Amniotic stem cell (primary cell): ENCODE data around the gene PNPLA1.
A peak's percentile ranks its signal among the peaks of the same experiment; 100 is the strongest.
"Not testable (repeated sequence)": the region's sequence is repeated elsewhere in the genome, so short reads cannot be mapped to it uniquely, and the experiment has no call there.

Experiments used
- DNase-seq: peaks from one replicate; lab custom pipeline; 2025; lab: John Stamatoyannopoulos, UW

The PNPLA1 gene

DNA sequence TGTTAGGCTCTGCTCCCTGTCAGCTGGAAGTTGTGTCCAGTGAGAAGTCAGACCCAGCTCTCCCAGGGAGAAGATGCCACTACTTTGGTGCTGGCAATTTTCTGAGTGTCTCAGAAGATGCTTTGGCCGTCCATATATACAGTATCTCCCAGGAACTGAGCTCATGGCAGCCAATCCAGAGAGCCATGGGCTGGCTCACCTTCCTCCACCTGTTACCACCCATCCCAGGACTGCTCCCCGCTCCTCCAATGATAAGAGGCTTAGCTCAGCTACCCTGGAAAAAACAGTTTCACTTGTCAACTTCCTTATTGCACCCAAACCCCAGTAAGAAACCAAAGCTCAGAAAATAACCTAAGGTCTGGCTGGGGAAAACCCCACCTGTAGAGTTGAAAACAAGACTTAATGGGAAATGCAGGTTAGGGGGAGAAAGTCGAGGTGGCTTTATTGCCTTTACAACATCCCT lies 67.0 kb downstream of the PNPLA1 start, which contains the start of gene BNIP5:
Gene BNIP5, minus strand, starts transcription at position 110 of the 463 bp plus-strand sequence. CDS start 6,198 bp downstream, outside the sequence.
- DNase-seq: no peak

DNA sequence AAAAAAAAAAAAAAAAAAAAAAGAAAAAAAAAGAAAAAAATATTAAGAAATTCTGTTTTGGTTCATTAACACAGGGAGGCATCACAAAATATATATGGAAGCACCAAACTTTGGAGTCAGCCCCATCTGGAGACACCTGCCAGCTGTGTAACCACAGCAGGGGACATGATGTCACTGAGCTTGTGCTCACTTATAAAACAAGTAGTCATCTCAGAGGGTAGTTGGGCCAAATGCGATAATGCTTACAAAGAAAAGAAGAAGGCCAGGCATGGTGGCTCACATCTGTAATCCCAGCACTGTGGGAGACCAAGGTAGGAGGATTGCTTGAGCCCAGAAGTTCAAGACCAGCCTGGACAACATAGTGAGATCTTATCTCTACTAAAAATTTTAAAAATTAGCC lies 68.0 kb downstream of the PNPLA1 start:
- DNase-seq: no peak

DNA sequence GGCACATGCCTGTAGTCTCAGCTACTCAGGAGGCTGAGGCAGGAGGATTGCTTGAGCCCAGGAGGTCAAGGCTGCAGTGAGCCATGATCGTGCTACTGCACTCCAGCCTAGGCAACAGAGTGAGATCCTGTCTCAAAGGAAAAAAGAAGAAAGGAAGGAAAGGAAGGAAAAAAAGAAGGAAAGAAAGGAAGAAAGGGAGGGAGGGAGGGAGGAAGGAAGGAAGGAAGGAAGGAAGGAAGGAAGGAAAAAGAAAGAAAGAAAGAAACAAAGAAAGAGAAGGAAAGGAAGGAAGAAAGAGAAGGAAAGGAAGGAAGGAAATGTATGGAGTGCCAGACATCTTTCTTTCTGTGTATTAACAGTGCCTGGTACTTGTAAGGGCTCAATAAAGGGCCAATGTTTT lies 68.4 kb downstream of the PNPLA1 start:
- DNase-seq: not testable (repeated sequence)

DNA sequence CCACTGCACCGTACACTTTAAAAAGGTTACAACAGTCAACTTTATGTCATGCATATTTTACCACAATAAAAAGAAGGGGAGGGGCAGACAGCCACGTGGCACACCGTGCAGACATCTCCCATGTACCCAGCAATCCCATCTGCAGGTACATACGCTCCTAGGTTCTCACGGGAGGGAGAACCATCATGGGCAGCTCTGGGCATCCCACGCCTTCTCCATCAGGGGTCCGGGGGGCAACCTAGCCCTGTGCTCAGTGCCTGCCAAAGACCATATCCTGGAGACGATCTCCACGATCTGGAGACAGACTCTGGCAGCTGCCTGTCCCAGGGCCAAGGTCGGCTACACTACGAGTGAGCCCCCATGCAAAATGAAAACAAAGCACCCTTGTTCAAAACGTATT lies 69.3 kb downstream of the PNPLA1 start:
- DNase-seq: no peak

DNA sequence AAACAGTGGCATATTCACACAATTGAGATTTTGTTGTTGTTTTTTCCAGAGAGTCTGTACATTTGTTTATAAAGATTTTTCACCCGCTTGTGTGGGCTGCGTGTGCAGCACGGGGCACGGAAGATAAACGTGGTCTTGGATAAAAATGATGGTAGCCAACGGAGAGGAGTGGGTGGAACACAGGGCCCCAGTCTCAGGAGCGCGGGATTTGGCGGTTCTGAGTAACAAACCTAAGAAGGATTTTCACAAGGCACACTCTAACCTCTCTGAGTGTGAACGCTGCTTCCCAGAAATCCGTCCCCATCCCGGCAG lies 70.4 kb downstream of the PNPLA1 start:
- DNase-seq: no peak

DNA sequence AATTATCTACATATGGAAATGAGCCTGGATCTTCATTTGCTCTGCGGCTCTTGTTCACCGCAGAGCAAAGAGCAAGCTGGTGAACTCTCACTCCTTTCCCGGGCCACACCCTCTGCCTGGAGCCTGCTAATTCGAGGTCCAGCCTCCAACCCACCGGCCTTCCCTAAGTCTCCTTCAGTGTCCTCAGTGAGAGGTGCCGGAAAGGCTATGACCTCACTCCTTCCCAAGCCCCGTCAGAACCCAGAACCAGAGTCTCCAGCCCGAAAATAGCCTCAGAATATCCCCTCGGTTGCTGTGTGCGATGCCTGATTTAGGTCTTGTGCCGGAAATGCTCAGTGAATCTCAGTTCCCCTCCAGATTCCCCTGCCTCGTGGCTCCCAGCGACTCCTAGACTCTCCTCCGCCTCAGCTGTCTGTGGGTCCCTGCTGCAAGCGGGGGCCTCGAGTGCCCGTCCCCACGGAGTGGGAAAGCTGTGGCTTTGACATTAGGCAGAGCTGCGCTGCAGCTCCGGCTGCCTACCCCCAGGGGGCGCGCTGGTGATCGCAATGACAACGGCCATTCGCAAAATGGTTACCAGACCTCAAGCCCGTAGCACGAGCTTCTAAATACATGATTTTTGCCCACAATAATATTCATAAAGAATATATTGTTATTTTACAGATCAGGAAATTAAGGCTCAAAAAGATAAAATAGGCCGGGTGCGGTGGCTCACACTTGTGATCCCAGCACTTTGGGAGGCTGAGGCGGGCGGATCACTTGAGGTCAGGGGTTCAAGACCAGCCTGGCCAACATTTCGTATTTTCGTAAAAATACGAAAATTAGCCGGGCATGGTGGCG lies 71.0 kb downstream of the PNPLA1 start:
- peak; percentile 3 for DNase-seq

DNA sequence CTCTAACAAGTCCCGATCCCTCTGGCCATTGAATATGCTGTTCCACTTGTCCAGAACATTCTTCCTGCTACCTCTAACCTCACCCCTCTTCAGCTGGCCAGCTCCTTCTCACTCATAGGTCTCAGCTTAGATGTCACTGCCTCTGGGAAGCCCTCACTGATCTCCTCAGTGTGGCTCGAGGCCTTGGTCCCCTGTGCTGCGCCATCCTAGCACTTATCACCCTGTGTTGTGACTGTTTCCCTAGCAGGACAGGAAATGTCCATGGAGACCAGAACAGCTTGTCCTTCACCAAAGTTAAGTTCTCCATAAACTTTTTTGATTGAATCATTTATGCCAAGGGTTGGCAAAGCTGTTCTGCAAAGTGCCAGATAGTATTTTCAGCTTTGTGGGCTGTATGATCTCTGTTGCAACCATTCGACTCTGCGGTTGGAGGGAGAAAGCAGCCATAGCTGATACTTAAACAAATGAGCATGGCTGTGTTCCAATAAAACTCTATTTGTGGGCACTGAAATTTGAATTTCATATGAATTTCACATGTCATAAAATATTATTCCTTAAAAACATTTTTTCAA lies 73.3 kb downstream of the PNPLA1 start:
- no peak for DNase-seq

DNA sequence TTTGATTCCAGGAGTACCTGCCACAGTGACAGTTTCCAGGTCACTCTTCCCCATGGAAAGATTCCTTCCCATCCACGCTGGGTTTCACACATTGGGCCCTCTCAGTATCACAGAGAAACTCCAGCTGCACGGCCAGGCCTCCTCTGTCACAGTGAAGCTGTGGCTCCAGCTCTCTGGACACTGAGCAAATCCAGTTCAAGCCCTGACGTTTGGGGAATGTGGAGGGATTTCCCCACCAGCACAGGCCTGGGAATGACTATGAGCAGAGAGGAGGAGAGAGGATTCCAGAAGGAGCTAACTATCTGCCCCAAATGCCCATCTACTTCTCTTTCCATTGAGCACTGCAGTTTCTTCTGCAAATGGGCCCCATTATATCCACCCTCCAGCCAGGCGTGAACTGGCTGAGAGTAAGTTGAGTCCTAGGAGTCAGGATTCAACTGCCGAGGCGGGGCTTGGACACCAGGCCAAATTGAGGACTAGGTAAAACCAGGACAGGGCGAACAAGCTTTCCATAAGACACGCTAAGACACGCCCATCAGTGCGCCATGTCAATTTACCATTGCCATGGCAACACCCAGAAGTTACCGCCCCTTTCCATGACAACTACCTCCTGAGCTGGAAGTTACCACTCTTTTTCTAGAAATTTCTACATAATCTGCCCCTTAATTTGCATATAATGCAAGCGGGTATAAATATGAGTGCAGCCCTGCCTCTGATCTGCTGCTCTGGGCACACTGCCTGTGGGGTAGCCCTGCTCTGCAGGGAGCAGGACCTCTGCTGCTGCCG lies 76.0 kb downstream of the PNPLA1 start:
- no peak for DNase-seq

DNA sequence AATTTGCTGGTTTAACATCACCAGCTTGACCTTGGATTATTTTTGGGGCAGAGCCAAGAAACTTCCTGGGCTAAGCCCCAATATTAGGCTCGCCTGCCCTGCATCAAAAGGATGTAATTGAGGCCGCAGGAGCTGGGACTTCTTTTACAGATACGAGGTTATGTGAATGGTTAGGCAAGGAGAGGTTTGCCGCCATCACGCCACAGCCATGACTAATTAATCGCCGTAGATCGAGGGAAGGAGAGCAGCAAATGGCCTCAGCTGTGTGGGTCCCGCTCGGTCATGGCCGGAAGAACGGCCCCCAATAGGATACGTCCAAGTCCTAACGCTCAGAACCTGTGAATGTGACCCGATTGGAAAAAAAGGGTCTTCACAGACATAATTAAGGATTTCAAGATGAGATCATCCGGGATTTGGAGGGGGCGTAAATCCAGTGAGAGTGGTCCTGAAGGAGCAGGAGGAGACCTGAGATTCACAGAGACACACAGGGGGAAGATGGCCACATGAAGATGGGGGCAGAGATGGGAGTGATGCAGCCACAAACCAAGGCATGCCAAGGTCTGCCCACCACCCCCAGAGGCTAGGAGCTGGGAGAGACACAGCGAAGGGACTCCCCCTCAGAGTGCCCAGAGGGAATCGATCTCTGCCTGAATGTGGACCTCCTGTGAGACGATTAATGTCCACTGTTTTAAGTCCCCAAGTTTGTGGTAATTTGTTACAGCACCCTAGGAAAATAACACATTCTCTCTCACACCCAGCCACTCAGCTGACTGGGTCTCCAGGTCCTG lies 76.8 kb downstream of the PNPLA1 start:
- DNase-seq: no peak

DNA sequence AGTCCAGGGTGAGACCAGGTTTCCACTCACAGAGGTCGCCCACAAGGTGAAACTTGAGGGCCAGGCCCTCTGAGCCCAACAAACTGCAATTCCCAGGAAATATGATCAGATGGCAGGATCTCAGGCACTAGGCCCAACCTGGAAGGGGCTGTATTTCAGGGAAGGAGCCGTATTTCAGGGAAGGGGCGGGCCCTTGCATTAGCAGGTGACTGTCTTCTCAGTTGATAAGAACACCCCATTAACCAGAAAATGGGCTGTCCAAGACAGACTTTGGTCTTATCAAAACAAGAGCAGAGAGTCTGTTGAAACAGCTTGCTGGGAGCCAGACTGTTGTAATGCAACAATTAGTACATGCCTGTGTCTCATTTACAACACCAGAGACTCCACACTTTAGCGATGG lies 77.8 kb downstream of the PNPLA1 start:
- no peak for DNase-seq

DNA sequence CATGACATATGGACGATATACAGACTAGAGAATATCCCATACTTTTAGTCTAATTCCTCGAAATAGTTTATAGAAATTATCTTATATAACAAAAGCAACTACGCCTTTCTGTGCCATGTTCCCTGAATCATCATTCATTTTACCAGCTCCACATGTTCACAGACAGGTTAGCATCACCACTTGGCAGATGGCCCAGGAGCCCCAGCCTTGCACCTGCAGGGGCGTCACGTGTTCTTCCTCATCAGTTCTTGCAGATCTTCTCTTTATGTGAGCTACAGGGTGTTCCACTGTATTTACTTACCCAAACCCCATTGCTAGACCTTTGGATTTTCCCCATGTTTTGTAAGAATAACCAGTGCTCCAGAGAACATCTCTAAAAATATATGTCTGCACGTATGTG lies 79.4 kb downstream of the PNPLA1 start:
- DNase-seq: no peak

DNA sequence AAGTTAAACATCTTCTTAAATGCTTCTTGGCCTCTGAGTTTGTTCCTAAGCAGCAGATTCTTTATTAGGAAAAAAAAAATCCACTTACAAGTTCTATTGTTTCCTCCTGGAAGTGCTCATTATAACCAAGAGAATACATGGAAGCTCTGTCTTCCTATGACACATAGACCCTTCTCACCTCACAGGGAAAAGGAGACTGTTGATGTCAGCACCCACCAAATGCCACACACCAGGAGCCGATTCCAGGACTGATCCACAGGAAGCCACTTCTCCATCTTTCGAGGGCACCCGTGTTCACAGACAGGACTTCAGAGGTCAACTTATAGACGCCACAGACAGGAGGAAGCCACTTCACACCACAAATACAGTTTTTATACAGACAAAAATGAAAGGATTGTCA lies 80.2 kb downstream of the PNPLA1 start:
- DNase-seq: no peak

DNA sequence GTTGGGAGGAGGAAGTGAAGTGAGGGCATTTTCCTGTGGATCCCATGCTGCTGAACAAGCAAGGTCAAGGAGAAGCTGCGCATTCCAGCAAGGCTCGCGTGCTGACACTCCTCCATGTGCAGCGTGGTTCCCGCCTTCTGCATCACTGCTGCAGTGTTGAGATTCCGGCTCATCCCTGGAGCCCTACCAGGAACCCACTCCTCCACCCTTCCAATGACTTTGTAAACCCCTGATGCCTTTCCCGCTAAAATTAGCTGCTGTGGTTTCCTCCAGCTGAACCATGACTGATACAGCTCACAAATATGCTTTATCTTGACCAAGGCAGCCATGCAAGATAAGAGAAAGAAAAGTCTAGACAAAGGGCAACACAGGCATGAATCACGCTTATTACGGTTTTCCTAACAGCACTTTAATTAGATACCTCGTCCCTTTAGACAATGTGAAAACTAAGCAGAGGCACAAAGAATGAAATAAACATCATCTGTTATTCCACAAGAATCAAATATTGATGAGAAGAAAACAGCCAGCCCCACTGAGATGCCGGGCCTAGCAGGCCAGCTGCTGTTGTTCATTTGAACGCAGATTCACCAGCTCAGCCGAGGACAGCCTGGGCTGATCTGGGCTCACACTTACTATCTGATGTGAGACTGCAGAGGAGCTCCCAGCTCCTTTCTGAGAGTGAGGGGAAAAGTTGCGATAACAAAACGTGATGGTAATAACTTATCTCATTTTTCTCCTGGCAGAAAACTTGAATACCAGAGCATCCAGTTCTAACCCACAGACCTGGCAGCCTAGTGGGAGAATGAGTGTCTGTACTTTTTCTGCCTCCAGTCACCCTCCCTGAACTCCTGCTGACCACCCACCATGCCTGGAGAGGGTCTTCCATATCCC lies 81.1 kb downstream of the PNPLA1 start:
- no peak for DNase-seq

DNA sequence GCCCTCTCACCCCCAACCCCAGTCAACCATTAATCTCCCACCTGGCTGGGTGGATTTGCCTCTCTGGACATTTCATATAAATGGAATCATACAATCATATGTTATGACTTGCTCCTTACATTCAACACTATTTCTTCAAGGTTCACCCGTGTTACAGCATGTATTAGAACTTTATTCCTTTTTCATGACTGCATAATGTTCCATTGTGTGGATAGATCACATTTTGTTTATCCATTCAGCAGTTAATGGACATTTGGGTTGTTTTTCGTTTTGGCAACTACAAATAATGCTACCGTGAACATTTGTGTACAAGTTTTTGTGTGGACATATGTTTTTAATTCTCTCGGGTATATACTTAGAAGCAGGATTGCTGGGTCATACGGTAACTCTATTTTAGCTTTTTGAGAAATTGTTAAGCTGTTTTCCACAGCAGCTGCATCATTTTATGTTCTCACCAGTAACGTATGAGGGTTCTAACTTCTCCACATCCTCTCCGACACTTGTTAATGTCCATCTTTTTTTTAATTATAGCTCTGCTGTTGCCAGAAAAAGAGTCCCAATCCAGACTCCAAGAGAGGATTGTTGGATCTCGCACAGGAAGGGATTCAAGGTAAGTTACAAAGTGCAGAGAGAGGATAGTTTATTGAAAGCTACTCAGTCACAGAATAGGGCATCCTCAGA lies 82.8 kb downstream of the PNPLA1 start:
- DNase-seq: no peak

DNA sequence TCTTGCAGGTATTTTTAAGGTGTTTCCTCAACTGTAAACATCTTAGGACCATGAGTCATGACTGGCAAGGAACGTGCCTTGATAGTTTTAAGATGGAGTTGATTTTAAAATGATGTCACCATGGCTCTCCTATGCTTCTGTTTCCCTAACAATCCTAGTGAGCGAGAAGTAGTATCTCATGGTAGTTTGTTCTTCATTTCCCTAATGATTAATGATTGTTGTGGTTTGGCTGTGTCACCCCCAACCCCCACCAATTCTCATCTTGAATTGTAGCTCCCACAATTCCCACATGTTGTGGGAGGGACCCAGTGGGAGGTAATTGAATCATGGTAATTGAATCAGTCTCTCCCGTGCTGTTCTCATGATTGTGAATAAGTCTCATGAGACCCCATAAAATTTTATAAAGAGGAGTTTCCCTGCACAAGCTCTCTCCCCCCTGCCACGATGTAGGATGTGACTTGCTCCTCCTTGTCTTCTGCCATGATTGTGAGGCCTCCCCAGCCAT lies 83.6 kb downstream of the PNPLA1 start:
- DNase-seq: no peak

DNA sequence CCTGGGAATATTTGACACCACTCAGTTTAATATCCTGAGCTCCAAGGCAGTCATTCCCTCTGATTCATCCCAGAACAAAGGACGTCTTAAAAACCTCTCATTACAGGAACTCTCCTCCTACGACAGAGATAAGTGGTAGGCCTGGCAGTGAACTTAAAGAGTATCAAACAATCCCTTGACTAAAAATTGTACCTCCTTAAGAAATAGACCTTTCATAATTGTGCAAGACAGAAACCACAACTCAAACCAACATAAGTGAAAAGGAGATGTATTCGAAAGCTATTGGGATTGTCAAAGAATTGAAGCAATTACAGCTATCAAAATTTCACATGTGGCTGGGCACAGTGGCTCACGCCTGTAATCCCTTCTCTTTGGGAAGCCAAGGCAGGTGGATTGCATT lies 86.0 kb downstream of the PNPLA1 start:
- DNase-seq: no peak

DNA sequence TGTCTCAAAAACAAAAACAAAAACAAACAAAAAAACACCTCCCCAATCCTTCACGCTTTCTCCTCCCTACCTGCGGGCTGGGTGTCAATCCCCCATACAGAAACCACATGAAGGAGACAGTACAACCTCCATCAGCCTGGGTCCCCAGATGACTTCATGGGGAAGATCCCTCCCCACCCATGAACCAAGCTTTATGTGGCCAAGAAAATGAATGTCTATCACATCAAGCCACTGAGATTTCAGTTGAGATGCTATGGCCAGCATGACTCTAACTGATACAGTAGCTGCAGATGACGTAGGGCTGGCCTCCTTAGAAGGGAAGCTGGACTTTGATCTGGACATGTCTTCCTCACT lies 88.0 kb downstream of the PNPLA1 start:
- no peak for DNase-seq
